Bladder microvascular endothelial cell (primary cell): ENCODE results near the gene NDUFAF8. TPM values are rescaled to one million over a fixed set of nuclear protein-coding genes. Genes with fewer than 3 reads are reported as not detected.

Experiments used
- total RNA-seq: library from RNA; depleted of rRNA; stranded (reverse); fragments of >200 nt; gene quantifications from 2 replicates; pipeline ENCODE4 v1.2.3, GENCODE V29; 2014

The NDUFAF8 gene, protein sequence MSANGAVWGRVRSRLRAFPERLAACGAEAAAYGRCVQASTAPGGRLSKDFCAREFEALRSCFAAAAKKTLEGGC
- total RNA-seq: 36.9 and 40.0 TPM in 2 replicates

DNA sequence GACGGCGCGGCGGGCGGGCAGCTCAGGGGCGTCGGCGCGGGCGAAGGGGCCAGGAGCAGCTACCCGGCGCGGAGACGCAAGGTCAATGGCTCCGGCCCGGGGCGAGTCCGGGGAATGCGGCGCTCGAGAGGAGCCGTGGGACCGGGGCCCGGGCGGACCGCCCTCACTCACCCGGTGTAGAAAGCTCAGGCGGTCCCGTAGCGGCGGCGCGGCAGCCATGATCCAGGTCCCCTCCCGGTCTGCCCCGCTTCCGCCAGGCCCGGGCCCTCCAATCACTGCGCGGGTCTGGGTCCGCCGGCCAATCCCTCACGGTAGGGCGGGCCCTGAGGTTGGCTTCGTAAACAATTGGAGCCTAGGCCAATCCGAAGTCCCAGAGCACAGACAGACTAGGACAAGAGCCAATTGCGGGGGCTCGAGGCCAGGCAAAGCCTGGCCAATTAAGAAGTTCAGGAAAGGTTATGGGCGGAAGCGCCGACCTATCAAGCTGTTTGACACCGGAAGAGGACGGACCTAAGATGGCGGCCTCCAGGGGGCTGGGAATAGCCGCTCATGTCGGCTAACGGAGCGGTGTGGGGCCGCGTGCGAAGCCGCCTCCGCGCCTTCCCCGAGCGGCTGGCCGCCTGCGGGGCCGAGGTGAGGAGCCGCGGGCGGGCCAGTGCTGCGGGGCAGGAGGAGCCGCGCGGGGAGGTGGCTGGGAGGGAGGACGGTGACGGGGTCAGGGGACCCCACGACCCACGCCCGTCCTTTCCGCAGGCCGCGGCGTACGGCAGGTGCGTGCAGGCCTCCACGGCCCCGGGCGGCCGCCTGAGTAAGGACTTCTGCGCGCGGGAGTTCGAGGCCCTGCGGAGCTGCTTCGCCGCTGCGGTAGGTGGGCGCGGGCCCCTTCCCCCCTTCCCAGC is at the start of gene NDUFAF8, which contains the start of gene TEPSIN:
Gene NDUFAF8, plus strand, starts transcription at position 504 of the 899 bp plus-strand sequence. Its CDS starts 46 bp downstream, at position 550.
Gene TEPSIN, minus strand, starts transcription at position 241 of the 899 bp plus-strand sequence. Its CDS starts 22 bp downstream, at position 219.

DNA sequence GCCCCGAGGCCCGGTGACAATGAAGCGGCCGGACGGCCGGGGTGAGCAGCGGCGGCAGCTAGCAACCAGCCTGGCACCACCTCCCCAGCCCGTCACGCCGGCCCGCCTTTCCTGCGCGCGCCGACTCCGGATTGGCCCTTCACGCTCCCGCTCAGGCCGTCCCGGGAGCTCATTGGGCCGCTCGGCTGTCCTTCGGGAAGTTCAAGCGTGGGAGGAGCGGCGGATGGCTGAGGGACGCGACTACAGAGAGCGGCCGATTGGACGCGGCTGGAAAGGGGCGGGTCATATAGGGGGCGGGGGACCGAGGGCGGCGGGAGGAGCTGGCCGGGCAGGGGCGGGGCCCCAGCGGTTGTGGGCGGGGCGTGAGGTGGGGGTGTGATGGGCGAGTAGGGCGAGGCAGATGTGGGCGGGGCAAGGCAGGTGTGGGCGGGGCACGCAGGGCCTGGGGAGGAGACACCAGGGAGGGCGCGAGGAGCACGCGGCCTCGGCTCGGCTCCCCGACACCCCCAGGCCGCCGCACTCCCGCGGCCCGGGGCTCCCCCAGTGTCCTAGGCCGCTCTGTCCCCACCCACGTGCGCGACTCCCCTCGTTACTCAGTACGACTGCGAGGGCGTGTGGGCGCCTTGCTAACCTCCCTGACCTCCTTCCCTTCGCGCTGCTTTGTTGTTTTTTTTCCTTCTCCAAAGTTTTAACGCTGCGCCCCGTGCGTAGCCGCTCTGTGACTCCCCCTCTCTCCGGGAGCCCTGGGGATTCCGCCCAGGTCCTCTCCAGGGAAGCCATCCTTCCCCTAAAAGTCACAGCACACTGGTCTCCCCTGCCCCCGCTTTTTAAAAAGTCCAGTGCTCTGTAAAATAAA is 16.0 kb upstream of the NDUFAF8 start, which contains the start of gene CEP131:
Gene CEP131, minus strand, starts transcription at position 60 of the 856 bp plus-strand sequence. CDS start 2,909 bp downstream, outside the sequence.

Other genes with a start within 250 kb of the NDUFAF8 start
- 14.4 and 26.9 TPM in 2 replicates for gene CHMP6, start 247.5 kb upstream of the NDUFAF8 start, total RNA-seq
- 9.6 and 28.2 TPM in 2 replicates for gene BAIAP2, start 204.2 kb upstream of the NDUFAF8 start, total RNA-seq
- not detected in 2 replicates for gene PVALEF, start 73.8 kb upstream of the NDUFAF8 start, total RNA-seq
- 1.8 and 7.8 TPM in 2 replicates for gene AATK, start 73.1 kb upstream of the NDUFAF8 start, total RNA-seq
- 11.6 and 12.1 TPM in 2 replicates for gene CEP131, start 16.4 kb upstream of the NDUFAF8 start, total RNA-seq
- gene TEPSIN, start 263 bp upstream of the NDUFAF8 start, total RNA-seq: 12.1 and 19.6 TPM in 2 replicates
- gene SLC38A10, start 56.0 kb downstream of the NDUFAF8 start, total RNA-seq: 45.0 and 74.5 TPM in 2 replicates
- 4.7 and 16.0 TPM in 2 replicates for gene BAHCC1, start 156.1 kb downstream of the NDUFAF8 start, total RNA-seq